Activated CD4-positive, alpha-beta memory T cell treated with anti-CD3 and anti-CD28 coated beads for 36 hours (primary cell): ENCODE results near the gene NF1. TPM values are rescaled to one million over a fixed set of nuclear protein-coding genes. Genes with fewer than 3 reads are reported as not detected.
"Not testable (repeated sequence)": the region's sequence is repeated elsewhere in the genome, so short reads cannot be mapped to it uniquely, and the experiment has no call there.

Experiments used
- CTCF ChIA-PET: fragments of 350-600 bp; sonication (Branson Sonifier 250); formaldehyde crosslinking; loops from one replicate; lab custom pipeline; 2021; ENCODE audit warnings: antibody characterized with exemption, inconsistent platforms; lab: Charles Lee
- POLR2A ChIA-PET: fragments of 350-600 bp; sonication (Branson Sonifier 250); formaldehyde crosslinking; loops from one replicate; lab custom pipeline; 2021; ENCODE audit warnings: antibody characterized with exemption; lab: Charles Lee
- DNase-seq: peaks from one replicate; pipeline ENCODE4 v3.0.0-alpha.2; 2020
- H3K27ac Mint-ChIP-seq: one replicate; pipeline ENCODE4 v1.8.0; 2021; ENCODE audit warnings: mixed read lengths
- H3K27me3 Mint-ChIP-seq: one replicate; pipeline ENCODE4 v1.8.0; 2021; ENCODE audit warnings: mixed read lengths
- H3K36me3 Mint-ChIP-seq: one replicate; pipeline ENCODE4 v1.8.0; 2021; ENCODE audit warnings: mixed read lengths
- H3K4me1 Mint-ChIP-seq: one replicate; pipeline ENCODE4 v1.8.0; 2021; ENCODE audit warnings: low read depth, mixed read lengths
- H3K4me3 Mint-ChIP-seq: one replicate; pipeline ENCODE4 v1.8.0; 2021; ENCODE audit warnings: mild to moderate bottlenecking, mixed read lengths
- H3K9me3 Mint-ChIP-seq: one replicate; pipeline ENCODE4 v1.8.0; 2021; ENCODE audit warnings: mixed read lengths
- intact Hi-C: fragments of 100-400 bp; cut with micrococcal nuclease; formaldehyde crosslinking; loops from one replicate; pipeline ENCODE4 v1.15.1; 2023
- total RNA-seq, 2 experiments: library from RNA; stranded (reverse); gene quantifications; one replicate each; pipeline ENCODE4 v1.2.3, GENCODE V29; 2021

NF1 gene, protein sequence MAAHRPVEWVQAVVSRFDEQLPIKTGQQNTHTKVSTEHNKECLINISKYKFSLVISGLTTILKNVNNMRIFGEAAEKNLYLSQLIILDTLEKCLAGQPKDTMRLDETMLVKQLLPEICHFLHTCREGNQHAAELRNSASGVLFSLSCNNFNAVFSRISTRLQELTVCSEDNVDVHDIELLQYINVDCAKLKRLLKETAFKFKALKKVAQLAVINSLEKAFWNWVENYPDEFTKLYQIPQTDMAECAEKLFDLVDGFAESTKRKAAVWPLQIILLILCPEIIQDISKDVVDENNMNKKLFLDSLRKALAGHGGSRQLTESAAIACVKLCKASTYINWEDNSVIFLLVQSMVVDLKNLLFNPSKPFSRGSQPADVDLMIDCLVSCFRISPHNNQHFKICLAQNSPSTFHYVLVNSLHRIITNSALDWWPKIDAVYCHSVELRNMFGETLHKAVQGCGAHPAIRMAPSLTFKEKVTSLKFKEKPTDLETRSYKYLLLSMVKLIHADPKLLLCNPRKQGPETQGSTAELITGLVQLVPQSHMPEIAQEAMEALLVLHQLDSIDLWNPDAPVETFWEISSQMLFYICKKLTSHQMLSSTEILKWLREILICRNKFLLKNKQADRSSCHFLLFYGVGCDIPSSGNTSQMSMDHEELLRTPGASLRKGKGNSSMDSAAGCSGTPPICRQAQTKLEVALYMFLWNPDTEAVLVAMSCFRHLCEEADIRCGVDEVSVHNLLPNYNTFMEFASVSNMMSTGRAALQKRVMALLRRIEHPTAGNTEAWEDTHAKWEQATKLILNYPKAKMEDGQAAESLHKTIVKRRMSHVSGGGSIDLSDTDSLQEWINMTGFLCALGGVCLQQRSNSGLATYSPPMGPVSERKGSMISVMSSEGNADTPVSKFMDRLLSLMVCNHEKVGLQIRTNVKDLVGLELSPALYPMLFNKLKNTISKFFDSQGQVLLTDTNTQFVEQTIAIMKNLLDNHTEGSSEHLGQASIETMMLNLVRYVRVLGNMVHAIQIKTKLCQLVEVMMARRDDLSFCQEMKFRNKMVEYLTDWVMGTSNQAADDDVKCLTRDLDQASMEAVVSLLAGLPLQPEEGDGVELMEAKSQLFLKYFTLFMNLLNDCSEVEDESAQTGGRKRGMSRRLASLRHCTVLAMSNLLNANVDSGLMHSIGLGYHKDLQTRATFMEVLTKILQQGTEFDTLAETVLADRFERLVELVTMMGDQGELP (N-terminal part only)
- 10 to 100 TPM; 26.5 to 27.0 TPM for total RNA-seq

DNA sequence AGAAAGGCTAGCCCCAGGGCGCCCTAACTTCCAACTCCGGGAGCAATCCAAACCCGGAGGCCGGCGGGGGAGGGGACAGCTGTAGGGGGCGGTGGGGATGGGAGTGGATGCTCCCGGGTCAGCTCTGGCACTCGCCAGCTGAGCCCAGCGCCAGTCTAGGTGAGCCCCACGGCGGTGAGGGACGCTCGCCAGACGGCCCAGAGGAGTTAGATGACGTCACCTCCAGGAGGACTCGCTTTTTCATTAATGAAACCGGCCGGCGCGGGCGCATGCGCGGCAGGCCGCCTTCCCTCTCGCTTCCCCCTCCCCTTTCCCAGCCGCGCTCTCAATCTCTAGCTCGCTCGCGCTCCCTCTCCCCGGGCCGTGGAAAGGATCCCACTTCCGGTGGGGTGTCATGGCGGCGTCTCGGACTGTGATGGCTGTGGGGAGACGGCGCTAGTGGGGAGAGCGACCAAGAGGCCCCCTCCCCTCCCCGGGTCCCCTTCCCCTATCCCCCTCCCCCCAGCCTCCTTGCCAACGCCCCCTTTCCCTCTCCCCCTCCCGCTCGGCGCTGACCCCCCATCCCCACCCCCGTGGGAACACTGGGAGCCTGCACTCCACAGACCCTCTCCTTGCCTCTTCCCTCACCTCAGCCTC is at the start of gene NF1:
NF1 (plus strand) TSS at position 378 of the 636 bp plus-strand sequence. CDS start 333 bp downstream, outside the sequence.
- ChIA-PET POLR2A (interaction anchor here (0.6 to 1.3 kb wide), 3 partner anchors 86 to 145 kb away, joined by 3 to 8 read pairs (median 5); no protein-coding TSS in a partner anchor), CTCF (interaction anchor here (0.7 to 0.9 kb wide), 3 partner anchors 11 to 278 kb away, joined by 3 to 5 read pairs (median 3); no protein-coding TSS in a partner anchor)
- no peaks in the 10 kb centered on the region for H3K36me3 Mint-ChIP-seq
- H3K9me3 Mint-ChIP-seq: no peaks in the 10 kb centered on the region
- peak within 1 kb of the TSS; percentile 94 for H3K4me3 Mint-ChIP-seq
- intact Hi-C loops: loop anchor here (2.0 to 10.0 kb wide), 2 partner anchors 26 to 120 kb away; no protein-coding TSS in a partner anchor
- peaks cover 11% of the 10 kb centered on the region for H3K4me1 Mint-ChIP-seq
- DNase-seq: peak; percentile 93
- H3K27ac Mint-ChIP-seq: peak within 1 kb of the TSS; percentile 73
- no peaks in the 10 kb centered on the region for H3K27me3 Mint-ChIP-seq

DNA sequence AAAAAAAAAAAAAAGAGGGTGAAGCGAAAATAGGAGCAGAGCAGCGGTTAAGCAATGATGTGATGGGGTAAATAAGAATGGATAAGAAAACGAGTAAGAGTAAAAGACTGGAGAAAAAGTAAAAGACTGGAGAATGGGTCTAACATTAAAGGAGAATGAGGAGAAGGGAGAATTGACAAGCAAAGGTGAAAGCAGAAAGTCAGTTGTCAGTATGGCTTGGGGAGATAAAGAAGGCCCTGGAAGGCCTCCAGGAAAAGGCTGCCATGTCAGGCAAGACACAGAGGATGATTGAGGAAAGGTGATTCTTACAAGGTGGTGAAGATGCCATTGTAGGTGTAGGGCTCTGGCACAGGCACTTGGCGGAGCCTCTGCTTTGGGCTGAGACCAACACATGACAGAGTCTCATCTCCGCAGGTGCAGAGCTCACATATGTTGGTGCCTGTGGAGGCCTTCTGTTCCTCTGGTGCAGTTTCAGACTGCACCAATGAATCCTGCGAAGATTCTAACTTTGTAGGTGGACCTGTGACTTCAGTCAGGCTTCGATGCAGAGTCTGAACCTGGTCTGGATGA is 47.8 kb upstream of the NF1 start:
- intact Hi-C loops, CTCF ChIA-PET, H3K4me1 Mint-ChIP-seq, H3K27ac Mint-ChIP-seq, DNase-seq, H3K36me3 Mint-ChIP-seq, H3K9me3 Mint-ChIP-seq, H3K27me3 Mint-ChIP-seq, H3K4me3 Mint-ChIP-seq: not testable (repeated sequence)
- POLR2A ChIA-PET: interaction anchor here (0.6 kb wide), 1 partner anchor 26 kb away, joined by 3 read pairs; no protein-coding TSS in a partner anchor

DNA sequence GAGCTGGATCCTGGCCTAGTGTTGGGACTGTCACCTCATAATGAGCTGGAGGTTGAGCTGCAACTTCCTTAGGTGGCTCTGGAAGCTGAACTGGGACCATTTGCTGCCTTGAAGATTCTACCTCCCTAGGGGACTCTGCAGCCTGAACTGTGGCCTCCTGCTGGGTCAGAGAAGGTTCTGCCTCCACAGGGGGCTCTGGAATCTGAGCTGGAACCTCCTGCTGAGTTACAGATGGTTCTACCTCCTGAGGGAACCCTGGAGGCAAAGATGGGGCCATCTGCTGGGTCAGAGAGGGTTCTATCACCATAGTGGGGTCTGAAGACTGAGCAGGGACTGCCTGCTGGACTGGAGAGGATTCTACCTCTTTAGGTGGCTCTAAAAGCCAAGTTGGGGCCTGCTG is 46.6 kb upstream of the NF1 start:
- intact Hi-C loops: no loop called here
- CTCF ChIA-PET: no interaction called here
- no peaks in the 10 kb centered on the region for H3K27me3 Mint-ChIP-seq
- H3K4me1 Mint-ChIP-seq: peaks cover 6% of the 10 kb centered on the region
- DNase-seq: no peak
- H3K4me3 Mint-ChIP-seq: no peak overlapping the region
- no peak overlapping the region for H3K27ac Mint-ChIP-seq
- H3K9me3 Mint-ChIP-seq: no peaks in the 10 kb centered on the region
- H3K36me3 Mint-ChIP-seq: no peaks in the 10 kb centered on the region
- POLR2A ChIA-PET: no interaction called here

DNA sequence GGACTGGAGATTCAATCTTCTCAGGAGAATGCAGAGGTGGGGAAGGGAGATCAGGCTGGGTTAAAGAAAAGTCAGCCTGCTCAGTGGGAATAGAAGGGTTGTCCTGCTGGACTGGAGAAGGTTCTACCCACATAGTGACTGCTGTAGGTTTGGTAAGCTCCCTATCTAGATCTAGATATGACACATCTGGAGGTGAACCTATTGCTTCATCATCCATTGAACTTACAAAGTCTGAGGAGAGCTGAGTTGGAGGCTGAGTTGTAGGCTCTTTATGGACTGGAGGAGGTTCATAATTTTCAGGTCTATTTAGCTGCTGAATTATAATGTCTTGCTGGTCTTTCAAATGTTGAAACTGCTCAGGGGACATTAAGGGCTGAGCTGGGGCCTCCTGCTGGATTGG is 46.0 kb upstream of the NF1 start:
- DNase-seq: no peak
- Mint-ChIP-seq H3K9me3 (no peaks in the 10 kb centered on the region), H3K27ac (no peak overlapping the region), H3K27me3 (no peaks in the 10 kb centered on the region), H3K4me3 (no peak overlapping the region), H3K4me1 (peaks cover 6% of the 10 kb centered on the region), H3K36me3 (no peaks in the 10 kb centered on the region)
- POLR2A ChIA-PET: no interaction called here
- intact Hi-C loops: no loop called here
- CTCF ChIA-PET: no interaction called here

DNA sequence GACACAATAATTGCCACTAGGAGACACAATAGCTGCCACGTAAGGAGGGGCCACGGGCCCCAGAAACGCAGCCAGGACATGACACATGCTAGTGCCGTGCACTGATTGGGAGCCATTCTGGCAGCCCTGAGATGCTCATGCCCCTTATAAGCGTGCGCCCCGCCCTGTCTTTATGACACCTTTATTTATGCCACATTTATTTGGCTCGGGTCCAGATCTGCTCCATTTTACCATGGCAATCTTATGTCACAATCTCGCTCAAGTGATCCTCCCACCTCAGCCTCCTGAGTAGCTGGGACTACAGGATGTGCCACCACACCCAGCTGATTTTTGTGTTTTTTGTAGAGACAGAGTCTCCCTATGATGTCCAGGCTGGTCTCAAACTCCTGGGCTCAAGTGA is 43.8 kb upstream of the NF1 start:
- ChIA-PET CTCF (interaction anchor here (1.0 kb wide), 1 partner anchor 11 kb away, joined by 3 read pairs; no protein-coding TSS in a partner anchor), POLR2A (no interaction called here)
- Mint-ChIP-seq H3K27me3 (no peaks in the 10 kb centered on the region), H3K36me3 (no peaks in the 10 kb centered on the region), H3K4me3 (no peak overlapping the region), H3K27ac (no peak overlapping the region), H3K4me1 (peaks cover 6% of the 10 kb centered on the region), H3K9me3 (no peaks in the 10 kb centered on the region)
- intact Hi-C loops: no loop called here
- DNase-seq: no peak

DNA sequence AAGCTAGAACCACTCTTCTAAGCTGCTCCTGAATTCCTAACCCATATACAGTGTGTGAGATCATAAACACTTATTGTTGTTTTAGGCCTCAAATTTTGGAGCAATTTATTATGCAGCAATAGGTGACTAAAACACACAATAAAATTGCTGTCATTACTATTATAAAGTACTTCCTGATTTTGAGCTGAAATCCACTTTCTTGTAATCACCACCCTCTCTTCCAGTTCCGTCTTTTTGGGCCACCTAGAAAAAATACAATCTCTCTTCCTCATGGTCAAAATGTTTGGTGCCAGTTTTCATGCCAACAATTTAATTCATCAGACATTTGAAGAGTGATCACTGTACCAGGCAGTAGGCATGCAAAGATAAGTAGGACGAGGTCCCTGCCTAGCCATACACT is 43.3 kb upstream of the NF1 start:
- DNase-seq: no peak
- CTCF ChIA-PET: interaction anchor here (0.5 to 1.2 kb wide), 3 partner anchors 10 to 243 kb away, joined by 3 to 5 read pairs (median 3); no protein-coding TSS in a partner anchor
- Mint-ChIP-seq H3K36me3 (no peaks in the 10 kb centered on the region), H3K9me3 (no peaks in the 10 kb centered on the region), H3K4me1 (peaks cover 6% of the 10 kb centered on the region), H3K27me3 (no peaks in the 10 kb centered on the region), H3K27ac (no peak overlapping the region), H3K4me3 (no peak overlapping the region)
- intact Hi-C loops: no loop called here
- POLR2A ChIA-PET: no interaction called here

DNA sequence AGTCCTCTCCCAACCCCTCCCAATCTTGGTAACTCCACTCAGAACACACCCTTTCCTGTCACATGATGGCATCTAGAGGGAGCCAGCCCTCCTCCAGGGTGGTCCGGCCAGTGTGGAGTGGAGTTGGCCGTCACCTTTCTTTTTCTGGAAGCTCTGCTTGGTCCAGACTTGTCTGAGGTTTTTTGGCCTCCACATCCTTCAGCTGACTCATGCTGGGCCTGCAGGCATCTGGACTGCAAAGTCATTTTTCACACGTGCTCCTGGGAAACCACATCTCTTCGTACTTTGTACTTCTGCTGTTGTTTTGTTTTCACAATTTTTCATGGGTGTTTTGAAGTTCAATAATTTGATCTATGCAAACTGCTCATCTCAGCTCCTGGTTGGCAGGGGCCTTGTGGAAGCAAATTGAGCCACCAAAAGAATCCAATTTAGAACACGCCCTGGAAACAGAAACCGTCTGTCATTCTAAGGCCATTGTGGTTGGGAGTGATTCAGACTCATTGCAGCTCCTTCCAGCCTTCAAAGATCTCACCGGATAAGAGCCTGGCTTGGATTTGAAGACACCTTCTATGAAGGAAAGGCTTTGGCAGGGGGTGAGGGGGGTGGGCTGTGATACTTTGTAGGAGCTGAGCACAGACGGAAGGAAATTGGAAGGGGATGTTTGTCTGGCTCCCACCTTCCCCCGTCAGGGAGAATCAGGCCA is 42.4 kb upstream of the NF1 start:
- Mint-ChIP-seq H3K27me3 (no peaks in the 10 kb centered on the region), H3K27ac (no peak overlapping the region), H3K36me3 (no peaks in the 10 kb centered on the region), H3K4me1 (peaks cover 6% of the 10 kb centered on the region), H3K9me3 (no peaks in the 10 kb centered on the region), H3K4me3 (no peak overlapping the region)
- no peak for DNase-seq
- POLR2A ChIA-PET: no interaction called here
- CTCF ChIA-PET: interaction anchor here (0.5 to 1.2 kb wide), 3 partner anchors 9 to 244 kb away, joined by 3 to 5 read pairs (median 3); no protein-coding TSS in a partner anchor
- intact Hi-C loops: no loop called here

DNA sequence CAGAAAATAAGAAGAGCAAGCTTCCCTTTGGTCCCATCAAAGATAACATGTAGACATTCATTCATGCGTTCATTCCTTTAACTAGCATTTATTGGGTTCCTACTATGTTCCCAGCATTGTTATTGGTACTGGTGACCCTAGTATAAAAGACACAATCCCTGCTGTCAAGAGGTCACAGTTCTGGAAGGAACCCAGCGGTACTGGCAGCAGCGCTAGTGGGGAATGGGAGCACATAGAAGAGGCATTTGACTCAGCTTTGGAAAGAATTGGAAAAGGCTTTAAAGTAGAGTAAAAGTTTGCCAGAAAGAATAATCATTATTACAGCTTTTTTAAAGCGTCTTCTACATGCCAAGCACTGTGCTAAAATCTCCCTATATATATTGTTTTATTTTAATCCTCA is 41.7 kb upstream of the NF1 start:
- no peaks in the 10 kb centered on the region for H3K27me3 Mint-ChIP-seq
- ChIA-PET CTCF (no interaction called here), POLR2A (no interaction called here)
- no peak overlapping the region for H3K4me3 Mint-ChIP-seq
- H3K9me3 Mint-ChIP-seq: no peaks in the 10 kb centered on the region
- intact Hi-C loops: no loop called here
- H3K36me3 Mint-ChIP-seq: no peaks in the 10 kb centered on the region
- no peak for DNase-seq
- H3K27ac Mint-ChIP-seq: no peak overlapping the region
- H3K4me1 Mint-ChIP-seq: peaks cover 6% of the 10 kb centered on the region

DNA sequence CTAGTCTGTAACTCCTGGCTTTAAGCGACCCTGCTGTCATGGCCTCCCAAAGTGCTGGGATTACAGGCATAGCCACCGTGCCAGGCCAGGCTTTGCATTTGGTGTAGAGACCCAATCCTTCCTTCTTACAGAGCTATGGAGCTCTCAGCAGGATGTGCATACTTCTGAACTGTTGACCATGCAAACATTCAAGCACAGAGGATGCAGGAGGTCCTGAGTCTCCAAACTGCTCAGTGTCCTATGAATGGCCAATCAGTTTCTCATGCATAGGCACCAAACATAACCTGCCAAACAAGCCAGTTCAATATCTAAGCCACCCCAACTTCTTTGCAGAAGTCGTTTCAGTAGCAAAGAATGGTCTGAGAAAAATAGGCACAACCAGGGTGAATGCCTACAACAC is 40.0 kb upstream of the NF1 start:
- H3K4me1 Mint-ChIP-seq: peaks cover 6% of the 10 kb centered on the region
- no peak for DNase-seq
- no peaks in the 10 kb centered on the region for H3K9me3 Mint-ChIP-seq
- intact Hi-C loops: no loop called here
- POLR2A ChIA-PET: no interaction called here
- no peak overlapping the region for H3K4me3 Mint-ChIP-seq
- H3K27ac Mint-ChIP-seq: no peak overlapping the region
- H3K27me3 Mint-ChIP-seq: no peaks in the 10 kb centered on the region
- no peaks in the 10 kb centered on the region for H3K36me3 Mint-ChIP-seq
- CTCF ChIA-PET: no interaction called here

DNA sequence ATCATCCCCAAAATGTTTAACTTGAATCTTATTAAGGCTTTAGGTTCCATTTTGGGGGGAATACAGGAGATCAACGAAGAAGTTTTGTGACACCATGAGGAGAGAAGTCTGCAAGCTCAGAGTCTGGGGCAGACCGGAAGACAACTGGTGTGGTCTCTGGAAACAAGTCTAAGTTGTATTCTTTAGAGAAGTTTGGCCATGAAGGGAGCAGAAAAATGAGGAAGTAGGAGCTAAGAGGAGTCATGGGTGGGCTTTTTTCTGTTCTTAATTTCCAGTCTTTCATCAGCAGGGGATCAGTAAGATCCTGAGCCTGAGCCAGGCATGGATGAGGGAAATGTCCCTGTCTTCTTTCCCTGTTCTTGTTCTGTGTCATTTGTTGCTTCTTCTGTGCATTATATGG is 35.8 kb upstream of the NF1 start:
- Mint-ChIP-seq H3K27me3 (no peaks in the 10 kb centered on the region), H3K27ac (no peak overlapping the region), H3K4me3 (no peak overlapping the region), H3K4me1 (no peaks in the 10 kb centered on the region), H3K36me3 (no peaks in the 10 kb centered on the region), H3K9me3 (no peaks in the 10 kb centered on the region)
- intact Hi-C loops: no loop called here
- CTCF ChIA-PET: no interaction called here
- POLR2A ChIA-PET: no interaction called here
- no peak for DNase-seq
